T-helper 2 cell treated with Interferon-gamma antibody and Interleukin-4, amounts not matched to agents 5 μg/mL and 100 μg/mL, for 36 hours (primary cell): ENCODE data around the gene ABCB11.

ENCODE experiments used
- DNase-seq: peaks from one replicate; pipeline ENCODE4 v3.0.0; 2021; ENCODE audit warnings: low spot score
- H3K27ac Mint-ChIP-seq: one replicate; pipeline ENCODE4 v1.8.0; 2021; ENCODE audit warnings: mild to moderate bottlenecking, mixed read lengths
- H3K27me3 Mint-ChIP-seq: one replicate; pipeline ENCODE4 v1.8.0; 2021; ENCODE audit warnings: low read depth, mixed read lengths
- H3K36me3 Mint-ChIP-seq: one replicate; pipeline ENCODE4 v1.8.0; 2021; ENCODE audit warnings: low read depth, mixed read lengths
- H3K4me1 Mint-ChIP-seq: one replicate; pipeline ENCODE4 v1.8.0; 2021; ENCODE audit warnings: low read depth, mixed read lengths
- H3K4me3 Mint-ChIP-seq: one replicate; pipeline ENCODE4 v1.8.0; 2022; ENCODE audit warnings: mild to moderate bottlenecking, moderate library complexity, mixed read lengths
- H3K9me3 Mint-ChIP-seq: one replicate; pipeline ENCODE4 v1.8.0; 2021; ENCODE audit warnings: mixed read lengths

Gene ABCB11

DNA sequence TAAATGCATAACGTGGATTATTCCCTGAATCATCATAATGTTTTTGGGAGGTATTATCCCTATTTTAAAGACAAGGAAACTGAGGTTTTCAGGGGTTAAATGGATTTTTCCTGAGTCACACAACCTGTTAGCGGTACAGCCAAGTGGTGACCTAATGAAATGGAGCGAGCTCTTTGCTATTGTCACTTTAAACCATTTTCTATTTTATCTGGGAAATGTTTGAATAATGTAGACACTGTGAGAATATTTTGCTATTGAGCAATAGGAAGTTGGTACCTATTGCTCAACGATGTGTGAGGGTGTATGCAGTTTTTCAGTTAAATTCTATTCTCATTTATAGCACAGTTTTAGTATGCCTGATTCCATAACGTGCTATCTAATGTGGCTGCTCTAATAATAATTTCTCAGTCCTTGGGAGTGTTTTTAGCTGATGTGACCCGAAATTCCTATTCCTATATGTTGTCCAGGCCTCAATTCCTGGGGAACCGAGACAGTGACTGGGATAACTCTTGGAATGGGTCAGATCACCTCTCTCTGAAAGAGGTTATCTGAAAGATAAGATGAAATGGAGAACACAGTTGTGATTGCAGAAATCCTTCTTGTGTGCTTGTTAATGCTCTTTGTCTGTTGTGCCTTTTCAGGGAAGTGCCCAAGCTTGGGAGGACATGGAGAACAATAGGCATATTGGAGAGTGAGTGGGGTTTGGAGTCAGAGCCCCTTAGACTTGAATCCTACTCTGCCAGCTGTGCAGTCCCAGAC lies 38.4 kb downstream of the ABCB11 start:
- Mint-ChIP-seq H3K36me3 (no peaks in the 10 kb centered on the region), H3K9me3 (no peaks in the 10 kb centered on the region), H3K27me3 (peaks cover 10% of the 10 kb centered on the region), H3K4me1 (peaks cover under 1% of the 10 kb centered on the region), H3K4me3 (no peak overlapping the region), H3K27ac (no peak overlapping the region)
- no peak for DNase-seq

GRCh38 chr2:168992026-168992425 lies 39.1 kb downstream of the ABCB11 start:
- no peaks in the 10 kb centered on the region for H3K9me3 Mint-ChIP-seq
- no peak for DNase-seq
- H3K4me1 Mint-ChIP-seq, result no peaks in the 10 kb centered on the region
- H3K27ac Mint-ChIP-seq, result no peak overlapping the region
- no peak overlapping the region for H3K4me3 Mint-ChIP-seq
- H3K27me3 Mint-ChIP-seq, result peaks cover 10% of the 10 kb centered on the region
- no peaks in the 10 kb centered on the region for H3K36me3 Mint-ChIP-seq

DNA sequence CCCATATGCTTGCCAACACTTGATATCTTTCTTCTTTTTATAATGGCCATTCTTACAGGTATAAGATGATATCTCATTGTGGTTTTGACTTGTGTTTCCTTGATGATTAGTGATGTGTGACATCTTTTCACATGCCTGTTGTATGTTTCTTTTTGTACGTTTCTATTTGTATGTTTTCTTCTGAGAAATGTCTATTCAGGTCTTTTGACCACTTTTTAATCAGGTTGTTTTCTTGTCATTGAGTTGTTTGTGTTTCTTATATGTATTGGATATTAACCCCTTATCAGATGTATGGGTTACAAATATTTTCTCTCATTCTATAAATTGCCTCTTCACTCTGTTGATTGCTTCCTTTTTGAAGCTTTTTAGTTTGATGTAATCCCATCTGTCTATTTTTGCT lies 42.4 kb downstream of the ABCB11 start:
- H3K27me3 Mint-ChIP-seq, result peaks cover 11% of the 10 kb centered on the region
- H3K27ac Mint-ChIP-seq, result no peak overlapping the region
- DNase-seq, result no peak
- H3K9me3 Mint-ChIP-seq, result no peaks in the 10 kb centered on the region
- no peaks in the 10 kb centered on the region for H3K36me3 Mint-ChIP-seq
- no peaks in the 10 kb centered on the region for H3K4me1 Mint-ChIP-seq
- H3K4me3 Mint-ChIP-seq, result no peak overlapping the region

- H3K9me3 Mint-ChIP-seq, result no peaks in the 10 kb centered on the region
- DNase-seq, result no peak
- H3K4me1 Mint-ChIP-seq, result no peaks in the 10 kb centered on the region
- peaks cover 11% of the 10 kb centered on the region for H3K27me3 Mint-ChIP-seq
- H3K36me3 Mint-ChIP-seq, result no peaks in the 10 kb centered on the region
- H3K4me3 Mint-ChIP-seq, result no peak overlapping the region
- H3K27ac Mint-ChIP-seq, result no peak overlapping the region
Observed at GRCh38 chr2:168986398-168986943, 44.7 kb downstream of the ABCB11 start.

DNA sequence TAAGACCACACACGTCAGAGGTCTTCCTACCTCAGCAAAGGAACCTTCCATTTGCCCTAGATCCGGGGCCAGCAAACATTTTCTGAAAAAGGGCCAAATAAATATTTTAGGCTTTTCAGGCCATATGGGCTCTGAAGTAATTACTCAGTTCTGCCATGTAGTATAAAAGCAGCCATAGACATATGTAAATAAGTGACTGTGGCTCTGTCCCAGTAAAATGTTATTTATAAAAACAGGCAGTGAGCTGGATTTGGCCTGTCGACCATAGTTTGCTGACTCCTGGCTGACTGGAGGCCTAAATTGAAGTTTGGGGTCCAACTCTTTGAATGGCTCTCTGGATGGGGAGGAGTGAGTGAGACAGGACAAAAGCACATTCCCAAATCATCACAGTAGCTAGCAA lies 49.5 kb downstream of the ABCB11 start:
- no peaks in the 10 kb centered on the region for H3K9me3 Mint-ChIP-seq

GRCh38 chr2:168978461-168978861 lies 52.7 kb downstream of the ABCB11 start:
- H3K27ac Mint-ChIP-seq, result no peak overlapping the region
- no peaks in the 10 kb centered on the region for H3K9me3 Mint-ChIP-seq
- H3K36me3 Mint-ChIP-seq, result no peaks in the 10 kb centered on the region
- no peak for DNase-seq
- no peaks in the 10 kb centered on the region for H3K27me3 Mint-ChIP-seq
- H3K4me3 Mint-ChIP-seq, result no peak overlapping the region
- peaks cover 2% of the 10 kb centered on the region for H3K4me1 Mint-ChIP-seq

More for the DNA sequence above, 49.5 kb downstream of the ABCB11 start:
- Mint-ChIP-seq H3K36me3 (no peaks in the 10 kb centered on the region), H3K4me3 (no peak overlapping the region), H3K27me3 (peaks cover 5% of the 10 kb centered on the region), H3K27ac (no peak overlapping the region), H3K4me1 (peaks cover 2% of the 10 kb centered on the region)
- no peak for DNase-seq

- DNase-seq, result no peak
- Mint-ChIP-seq H3K9me3 (no peaks in the 10 kb centered on the region), H3K4me1 (peaks cover 2% of the 10 kb centered on the region), H3K27me3 (no peaks in the 10 kb centered on the region), H3K27ac (no peak overlapping the region), H3K4me3 (no peak overlapping the region), H3K36me3 (no peaks in the 10 kb centered on the region)
Observed at GRCh38 chr2:168977608-168978007, 53.5 kb downstream of the ABCB11 start.

DNA sequence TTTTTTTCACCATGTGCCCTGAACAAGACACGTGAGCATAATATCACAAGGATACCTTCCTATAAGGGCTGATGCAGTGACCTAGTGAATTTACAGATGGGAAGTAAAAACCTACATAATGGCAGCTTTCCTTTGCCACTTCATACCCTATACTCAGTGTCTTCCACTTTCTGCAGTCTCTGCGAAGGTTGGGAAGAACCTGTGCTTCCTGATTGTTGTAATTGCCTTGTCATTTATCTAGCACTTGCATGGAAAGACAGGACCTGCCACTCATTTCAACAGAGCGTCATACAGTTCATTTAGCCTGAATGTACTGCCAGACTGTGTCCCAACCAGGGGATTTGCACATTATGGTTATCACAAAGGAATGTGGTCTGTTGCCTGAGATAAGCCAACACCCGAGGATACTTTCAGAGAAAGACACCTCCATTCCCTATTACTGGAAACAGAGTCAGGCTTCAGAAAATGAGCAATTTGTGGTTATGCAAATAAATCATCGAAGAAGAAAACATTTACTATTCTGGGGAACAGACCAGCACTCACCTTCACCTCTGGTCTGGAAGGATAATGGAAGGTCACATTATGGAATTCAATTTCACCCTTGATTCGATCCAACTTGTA lies 55.0 kb downstream of the ABCB11 start:
- Mint-ChIP-seq H3K4me1 (peaks cover 2% of the 10 kb centered on the region), H3K4me3 (no peak overlapping the region), H3K27ac (no peak overlapping the region), H3K36me3 (no peaks in the 10 kb centered on the region), H3K27me3 (no peaks in the 10 kb centered on the region), H3K9me3 (no peaks in the 10 kb centered on the region)
- DNase-seq, result no peak

- Mint-ChIP-seq H3K4me1 (peaks cover 2% of the 10 kb centered on the region), H3K27me3 (no peaks in the 10 kb centered on the region)
- DNase-seq, result no peak
Observed at GRCh38 chr2:168974428-168974827, 56.7 kb downstream of the ABCB11 start.

GRCh38 chr2:168971261-168971660 lies 59.9 kb downstream of the ABCB11 start:
- DNase-seq, result no peak
- no peaks in the 10 kb centered on the region for H3K9me3 Mint-ChIP-seq
- H3K27ac Mint-ChIP-seq, result no peak overlapping the region
- H3K4me3 Mint-ChIP-seq, result no peak overlapping the region
- no peaks in the 10 kb centered on the region for H3K36me3 Mint-ChIP-seq
- peaks cover 5% of the 10 kb centered on the region for H3K4me1 Mint-ChIP-seq
- peaks cover 8% of the 10 kb centered on the region for H3K27me3 Mint-ChIP-seq

More at GRCh38 chr2:168974428-168974827, 56.7 kb downstream of the ABCB11 start:
- Mint-ChIP-seq H3K9me3 (no peaks in the 10 kb centered on the region), H3K4me3 (no peak overlapping the region), H3K36me3 (no peaks in the 10 kb centered on the region), H3K27ac (no peak overlapping the region)

DNA sequence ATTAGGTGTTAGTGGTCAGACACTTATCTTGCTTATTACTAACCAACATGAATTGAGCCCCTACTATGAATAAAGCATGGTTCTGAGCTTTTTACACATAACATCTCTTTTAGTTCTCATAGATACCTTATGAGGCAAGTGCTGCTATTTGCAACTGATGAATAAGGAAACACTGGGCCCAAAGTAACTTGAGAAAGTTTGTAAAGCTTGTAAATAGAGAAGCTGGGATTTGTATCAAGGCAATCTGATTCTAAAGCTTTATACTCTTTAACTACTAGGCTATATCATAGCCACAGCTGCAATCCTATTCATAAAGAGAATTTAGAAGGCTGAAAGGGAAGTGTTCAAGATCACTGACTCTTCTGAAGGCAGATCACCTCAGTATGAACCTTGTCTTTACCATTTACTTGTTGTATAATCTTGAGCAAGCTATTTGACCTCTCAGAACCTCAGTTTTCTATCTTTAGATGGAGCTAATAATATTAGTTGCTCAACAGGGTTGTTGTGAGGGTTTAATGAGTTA lies 60.4 kb downstream of the ABCB11 start:
- peaks cover 10% of the 10 kb centered on the region for H3K4me1 Mint-ChIP-seq
- no peaks in the 10 kb centered on the region for H3K9me3 Mint-ChIP-seq
- no peak for DNase-seq
- H3K4me3 Mint-ChIP-seq, result no peak overlapping the region
- no peak overlapping the region for H3K27ac Mint-ChIP-seq
- no peaks in the 10 kb centered on the region for H3K36me3 Mint-ChIP-seq
- peaks cover 13% of the 10 kb centered on the region for H3K27me3 Mint-ChIP-seq

DNA sequence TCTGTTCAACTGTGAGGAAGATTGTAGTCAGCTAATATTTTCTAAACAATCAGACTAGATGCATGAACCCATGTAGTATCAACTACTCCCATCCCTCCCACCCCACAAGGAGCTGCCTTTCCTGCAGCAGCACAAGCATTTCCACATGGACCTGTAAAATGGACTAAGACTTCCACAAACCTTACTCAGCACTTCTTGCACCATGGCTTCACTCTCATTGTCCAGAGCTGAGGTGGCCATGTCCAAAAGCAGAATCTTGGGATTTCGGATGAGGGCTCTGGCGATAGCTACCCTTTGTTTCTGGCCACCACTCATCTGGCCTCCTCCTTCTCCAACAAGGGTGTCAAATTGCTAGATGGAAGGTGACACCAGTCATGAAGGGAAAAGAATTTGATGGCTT lies 61.3 kb downstream of the ABCB11 start:
- DNase-seq, result no peak
- H3K27me3 Mint-ChIP-seq, result peaks cover 14% of the 10 kb centered on the region
- H3K36me3 Mint-ChIP-seq, result no peaks in the 10 kb centered on the region
- no peaks in the 10 kb centered on the region for H3K9me3 Mint-ChIP-seq
- H3K27ac Mint-ChIP-seq, result no peak overlapping the region
- no peak overlapping the region for H3K4me3 Mint-ChIP-seq
- H3K4me1 Mint-ChIP-seq, result peaks cover 16% of the 10 kb centered on the region

- no peak overlapping the region for H3K27ac Mint-ChIP-seq
- H3K9me3 Mint-ChIP-seq, result no peaks in the 10 kb centered on the region
- DNase-seq, result no peak
- no peaks in the 10 kb centered on the region for H3K36me3 Mint-ChIP-seq
- H3K4me3 Mint-ChIP-seq, result no peak overlapping the region
- H3K4me1 Mint-ChIP-seq, result peaks cover 27% of the 10 kb centered on the region
- H3K27me3 Mint-ChIP-seq, result peaks cover 14% of the 10 kb centered on the region
Observed at GRCh38 chr2:168968342-168968741, 62.8 kb downstream of the ABCB11 start.

DNA sequence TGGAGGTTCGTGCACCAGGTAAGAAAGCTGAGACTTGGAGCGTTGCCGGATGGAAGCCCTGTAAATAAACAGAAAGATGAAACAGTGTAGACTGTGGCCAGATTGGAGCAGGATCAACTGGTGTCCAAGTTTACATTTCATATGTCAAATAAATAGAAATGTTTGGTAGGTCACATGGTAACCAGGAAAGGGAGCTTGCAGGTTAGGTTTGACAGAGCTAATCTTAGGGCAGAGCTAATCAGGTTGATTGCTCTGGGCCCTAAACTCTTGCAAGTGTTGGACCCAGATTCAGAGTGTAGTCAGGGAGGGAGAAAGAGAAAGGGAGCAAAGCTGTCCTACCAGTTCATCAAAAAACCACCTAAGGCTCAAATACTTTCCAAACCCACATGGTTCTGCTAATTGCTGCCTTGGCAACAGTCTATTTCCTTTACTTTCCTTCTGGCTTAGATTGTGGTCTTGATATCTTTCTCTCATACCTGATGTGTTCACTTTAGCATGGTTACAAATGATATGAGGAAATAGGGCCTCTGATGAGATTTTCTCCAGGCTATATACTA lies 66.8 kb downstream of the ABCB11 start:
- Mint-ChIP-seq H3K27ac (peak overlapping the region; percentile 51), H3K27me3 (peaks cover 14% of the 10 kb centered on the region), H3K9me3 (no peaks in the 10 kb centered on the region), H3K4me1 (peaks cover 37% of the 10 kb centered on the region), H3K4me3 (peak overlapping the region; percentile 14), H3K36me3 (no peaks in the 10 kb centered on the region)
- no peak for DNase-seq
